GM12891 (cell line): Measurements from ENCODE around the gene GALK1.

Experiments
- POLR2A ChIP-seq: IDR thresholded peaks from 2 replicates; pipeline ENCODE4 v1.6.1; 2011; ENCODE audit warnings: low read depth, low read length, control low read depth
- POLR2AphosphoS5 ChIP-seq: IDR thresholded peaks from 2 replicates; pipeline ENCODE4 v1.6.1; 2011; ENCODE audit warnings: low read depth, low read length, control low read depth
- POU2F2 ChIP-seq: IDR thresholded peaks from 2 replicates; pipeline ENCODE4 v1.6.1; 2011; ENCODE audit warnings: low read depth, mild to moderate bottlenecking, control low read depth, low read length, moderate library complexity
- SPI1 ChIP-seq: IDR thresholded peaks from 2 replicates; pipeline ENCODE4 v1.6.1; 2011; ENCODE audit warnings: low read depth, low read length, control low read depth
- TAF1 ChIP-seq: IDR thresholded peaks from 2 replicates; pipeline ENCODE4 v1.6.1; 2011; ENCODE audit warnings: low read depth, low read length, control low read depth

DNA sequence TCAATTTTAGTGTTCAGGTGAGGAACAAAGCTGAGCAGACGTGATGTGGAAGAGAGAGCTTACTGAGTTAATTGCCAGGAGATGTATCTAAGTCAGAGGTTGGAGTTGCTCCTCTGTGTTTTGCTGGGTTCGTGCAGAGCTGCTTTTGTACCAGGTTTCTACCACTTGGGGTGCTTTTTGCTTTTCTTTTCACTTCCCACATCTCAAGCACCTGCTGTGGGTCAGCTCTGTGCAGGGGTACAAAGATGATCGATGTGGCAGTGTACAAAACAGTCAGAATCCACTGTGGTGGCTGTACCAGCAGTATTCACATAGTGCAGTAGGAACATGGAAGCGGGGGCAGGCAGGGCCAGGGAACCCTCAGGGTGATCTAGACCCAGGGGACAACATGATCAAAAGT lies 34.4 kb upstream of the GALK1 start:
- no peak for TF ChIP-seq POLR2AphosphoS5
- no peak for TF ChIP-seq POLR2A
- TF ChIP-seq TAF1 = no peak
- TF ChIP-seq POU2F2 = no peak
- TF ChIP-seq SPI1 = peak; percentile 71
